Measurements from ENCODE around the gene SNRNP48.

SNRNP48 gene, protein sequence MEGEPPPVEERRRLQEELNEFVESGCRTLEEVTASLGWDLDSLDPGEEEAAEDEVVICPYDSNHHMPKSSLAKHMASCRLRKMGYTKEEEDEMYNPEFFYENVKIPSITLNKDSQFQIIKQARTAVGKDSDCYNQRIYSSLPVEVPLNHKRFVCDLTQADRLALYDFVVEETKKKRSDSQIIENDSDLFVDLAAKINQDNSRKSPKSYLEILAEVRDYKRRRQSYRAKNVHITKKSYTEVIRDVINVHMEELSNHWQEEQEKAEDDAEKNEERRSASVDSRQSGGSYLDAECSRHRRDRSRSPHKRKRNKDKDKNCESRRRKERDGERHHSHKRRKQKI

DNA sequence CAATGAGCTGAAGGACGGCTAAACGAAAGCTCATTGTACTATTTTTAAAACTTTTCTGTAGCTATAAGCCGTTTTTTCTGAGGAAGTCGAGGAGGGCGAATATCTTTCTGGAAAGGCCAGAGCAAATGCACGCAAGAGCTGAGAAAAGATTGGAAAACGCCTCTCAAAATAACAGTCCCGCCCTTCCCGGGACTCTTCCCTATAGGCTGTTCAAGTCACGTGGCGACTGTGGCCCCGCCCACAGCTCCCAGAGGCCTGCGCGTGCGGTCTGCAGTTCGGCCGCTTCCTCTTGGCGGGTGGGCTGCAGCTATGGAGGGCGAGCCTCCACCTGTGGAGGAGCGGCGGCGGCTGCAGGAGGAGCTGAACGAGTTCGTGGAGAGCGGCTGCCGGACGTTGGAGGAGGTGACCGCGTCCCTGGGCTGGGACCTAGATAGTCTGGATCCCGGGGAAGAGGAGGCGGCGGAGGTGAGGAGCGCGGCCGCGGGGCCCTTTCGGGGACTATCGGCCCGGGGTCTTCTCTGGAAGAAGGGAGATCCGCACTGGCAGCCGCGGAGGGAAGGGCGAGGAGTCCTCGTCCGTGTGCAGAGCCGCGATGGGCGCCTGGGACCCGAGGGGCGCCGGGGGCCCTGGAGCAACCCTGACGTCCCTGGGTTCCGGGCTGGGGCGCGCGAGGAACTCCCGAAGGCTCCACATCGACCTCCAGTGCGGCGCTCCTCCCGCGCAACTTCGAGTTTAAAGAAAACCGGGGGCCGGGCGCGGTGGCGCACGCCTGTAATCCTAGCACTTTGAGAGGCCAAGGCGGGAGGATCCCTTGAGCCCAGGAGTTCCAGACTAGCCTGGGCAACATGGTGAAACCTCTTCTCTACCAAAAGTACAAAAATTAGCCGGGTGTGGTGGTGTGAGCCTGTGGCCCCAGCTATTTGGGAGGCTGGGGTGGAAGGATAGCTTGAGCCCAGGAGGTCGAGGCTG lies at the start of gene SNRNP48:
Gene SNRNP48, plus strand, starts transcription at position 250 of the 969 bp plus-strand sequence. Its CDS starts 60 bp downstream, at position 310.
- H3K27ac ChIP-seq, result peak within 1 kb of the TSS; percentile 78
- peak; percentile 85 for DNase-seq (ENCODE audit: low spot score)
- ChIA-PET CTCF (interaction anchor here (0.8 kb wide), 1 partner anchor 186 kb away, joined by 3 read pairs; no protein-coding TSS in a partner anchor), POLR2A (ENCODE audit: low non-redundant PET) (no interaction called here)
- TF ChIP-seq, protein P1, sequence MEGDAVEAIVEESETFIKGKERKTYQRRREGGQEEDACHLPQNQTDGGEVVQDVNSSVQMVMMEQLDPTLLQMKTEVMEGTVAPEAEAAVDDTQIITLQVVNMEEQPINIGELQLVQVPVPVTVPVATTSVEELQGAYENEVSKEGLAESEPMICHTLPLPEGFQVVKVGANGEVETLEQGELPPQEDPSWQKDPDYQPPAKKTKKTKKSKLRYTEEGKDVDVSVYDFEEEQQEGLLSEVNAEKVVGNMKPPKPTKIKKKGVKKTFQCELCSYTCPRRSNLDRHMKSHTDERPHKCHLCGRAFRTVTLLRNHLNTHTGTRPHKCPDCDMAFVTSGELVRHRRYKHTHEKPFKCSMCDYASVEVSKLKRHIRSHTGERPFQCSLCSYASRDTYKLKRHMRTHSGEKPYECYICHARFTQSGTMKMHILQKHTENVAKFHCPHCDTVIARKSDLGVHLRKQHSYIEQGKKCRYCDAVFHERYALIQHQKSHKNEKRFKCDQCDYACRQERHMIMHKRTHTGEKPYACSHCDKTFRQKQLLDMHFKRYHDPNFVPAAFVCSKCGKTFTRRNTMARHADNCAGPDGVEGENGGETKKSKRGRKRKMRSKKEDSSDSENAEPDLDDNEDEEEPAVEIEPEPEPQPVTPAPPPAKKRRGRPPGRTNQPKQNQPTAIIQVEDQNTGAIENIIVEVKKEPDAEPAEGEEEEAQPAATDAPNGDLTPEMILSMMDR (conservative IDR thresholded peaks at IDR 0.05; ENCODE audit: low read depth), result no peak

DNA sequence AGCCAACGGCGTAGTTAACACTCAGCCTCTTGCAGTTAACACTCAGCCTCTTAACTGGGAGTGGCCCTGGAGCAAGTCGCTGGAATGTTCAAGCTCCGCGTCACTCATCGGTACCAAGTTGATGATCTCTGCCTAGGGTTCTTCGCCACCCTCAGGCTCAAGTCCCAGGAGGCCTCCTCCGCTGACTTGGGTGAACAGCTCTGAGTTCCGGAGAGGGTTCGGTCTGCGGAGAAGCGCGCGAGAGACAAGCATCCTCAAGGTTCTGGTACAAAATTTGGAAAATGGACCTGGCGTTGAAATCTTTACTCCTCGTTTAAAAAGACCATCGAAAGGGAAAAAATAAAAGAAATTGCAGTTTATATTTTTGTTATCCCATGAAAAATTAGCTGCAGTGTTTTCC lies 49.4 kb upstream of the SNRNP48 start:
- DNase-seq (ENCODE audit: low spot score), result no peak
- ChIA-PET POLR2A (ENCODE audit: low non-redundant PET) (interaction anchor here (1.2 to 1.4 kb wide), 3 partner anchors 16 to 129 kb away, joined by 3 read pairs; no protein-coding TSS in a partner anchor), CTCF (interaction anchor here (1.4 to 1.9 kb wide), 2 partner anchors 35 to 116 kb away, joined by 5 to 8 read pairs; no protein-coding TSS in a partner anchor)
- H3K27ac ChIP-seq, result peak overlapping the region; percentile 98
- TF ChIP-seq, protein P1 (conservative IDR thresholded peaks at IDR 0.05; ENCODE audit: low read depth), result no peak

DNA sequence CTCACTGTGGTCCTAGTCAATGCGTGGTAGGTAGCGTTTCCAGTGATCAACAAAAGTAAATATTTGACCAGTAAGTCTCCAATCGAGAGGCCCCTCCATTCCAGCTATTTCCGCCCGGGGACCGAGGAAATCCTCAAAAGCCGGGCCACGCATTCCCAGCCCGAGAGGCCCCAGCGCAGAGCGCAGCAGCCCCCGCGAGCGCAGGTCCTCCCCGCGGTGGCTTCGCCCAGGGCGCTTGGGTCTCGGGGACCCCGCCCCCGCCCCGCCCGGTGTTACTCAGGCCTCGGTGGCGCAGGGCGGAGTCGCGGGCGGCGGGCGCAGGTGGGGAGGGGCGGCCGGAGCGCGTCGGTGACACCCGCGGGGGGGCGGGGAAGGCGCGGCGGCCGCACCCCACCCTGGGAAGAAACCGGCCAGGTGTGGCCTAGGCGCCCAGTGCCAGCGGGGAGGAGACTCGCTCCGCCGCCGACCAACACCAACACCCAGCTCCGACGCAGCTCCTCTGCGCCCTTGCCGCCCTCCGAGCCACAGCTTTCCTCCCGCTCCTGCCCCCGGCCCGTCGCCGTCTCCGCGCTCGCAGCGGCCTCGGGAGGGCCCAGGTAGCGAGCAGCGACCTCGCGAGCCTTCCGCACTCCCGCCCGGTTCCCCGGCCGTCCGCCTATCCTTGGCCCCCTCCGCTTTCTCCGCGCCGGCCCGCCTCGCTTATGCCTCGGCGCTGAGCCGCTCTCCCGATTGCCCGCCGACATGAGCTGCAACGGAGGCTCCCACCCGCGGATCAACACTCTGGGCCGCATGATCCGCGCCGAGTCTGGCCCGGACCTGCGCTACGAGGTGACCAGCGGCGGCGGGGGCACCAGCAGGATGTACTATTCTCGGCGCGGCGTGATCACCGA lies 48.6 kb upstream of the SNRNP48 start, which contains the start of gene DSP:
Gene DSP, plus strand, starts transcription at position 497 of the 890 bp plus-strand sequence. Its CDS starts 245 bp downstream, at position 742.
- POLR2A ChIA-PET (ENCODE audit: low non-redundant PET), result interaction anchor here (0.5 to 1.4 kb wide), 8 partner anchors 9 to 131 kb away, joined by 3 to 26 read pairs (median 3); no protein-coding TSS in a partner anchor
- peak; percentile 79 for DNase-seq (ENCODE audit: low spot score)

DNA sequence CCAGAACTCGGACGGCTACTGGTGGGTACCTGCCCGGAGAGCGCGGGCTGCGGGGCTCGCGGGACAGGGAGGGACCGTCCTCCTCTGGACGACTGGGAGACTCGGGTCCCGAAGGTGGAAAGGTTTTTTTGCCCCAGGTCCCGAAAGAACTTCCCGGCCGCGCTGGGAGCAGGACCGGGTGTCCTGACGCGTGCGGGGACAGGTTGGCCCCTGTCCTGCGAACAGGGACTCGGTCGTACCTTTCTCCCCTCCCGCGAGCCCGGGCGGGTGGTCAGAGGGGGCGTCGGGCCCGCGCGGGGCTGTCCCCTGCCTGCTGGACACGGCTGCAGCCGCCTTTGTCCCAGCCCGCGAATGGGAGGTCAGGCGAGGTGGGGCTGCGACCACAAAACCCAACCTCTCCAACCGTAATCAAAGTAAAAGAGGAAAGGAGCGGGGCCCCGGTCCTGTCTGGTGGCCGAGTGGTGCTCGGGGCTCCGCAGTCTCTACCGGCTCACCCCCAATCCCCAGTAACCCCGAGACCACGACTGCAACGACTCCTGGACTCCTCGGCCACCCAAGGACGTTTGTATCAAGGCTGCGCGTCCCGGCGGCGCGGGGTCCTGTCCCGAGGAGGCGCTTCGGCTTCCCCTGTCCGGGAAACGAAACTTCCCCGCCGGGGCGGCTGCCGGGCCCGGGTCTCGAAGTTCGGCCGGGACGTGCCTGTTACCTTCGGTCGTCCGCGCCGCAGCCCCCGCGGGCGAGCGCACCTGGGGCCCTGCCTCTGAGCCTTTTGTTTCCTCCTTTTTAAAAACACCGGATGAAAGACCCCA lies 47.7 kb upstream of the SNRNP48 start:
- ChIA-PET POLR2A (ENCODE audit: low non-redundant PET) (interaction anchor here (0.6 to 1.4 kb wide), 7 partner anchors 10 to 132 kb away, joined by 3 to 26 read pairs (median 4); no protein-coding TSS in a partner anchor), CTCF (interaction anchor here (0.5 to 1.9 kb wide), 5 partner anchors 9 to 117 kb away, joined by 3 to 8 read pairs (median 4); no protein-coding TSS in a partner anchor)
- TF ChIP-seq, protein P1 (conservative IDR thresholded peaks at IDR 0.05; ENCODE audit: low read depth), result no peak
- DNase-seq (ENCODE audit: low spot score), result no peak
- peak overlapping the region; percentile 98 for H3K27ac ChIP-seq

More for the DNA sequence above, 48.6 kb upstream of the SNRNP48 start, which contains the start of gene DSP:
- CTCF ChIA-PET, result interaction anchor here (0.6 to 1.9 kb wide), 5 partner anchors 36 to 122 kb away, joined by 3 to 8 read pairs (median 5); no protein-coding TSS in a partner anchor
- H3K27ac ChIP-seq, result peak within 1 kb of the TSS; percentile 98
- TF ChIP-seq, protein P1 (conservative IDR thresholded peaks at IDR 0.05; ENCODE audit: low read depth), result no peak

All from RWPE1 (cell line).